SK-N-SH (cell line): ENCODE measurements around the gene SEC14L6. TPM values are rescaled to one million over a fixed set of nuclear protein-coding genes. Genes with fewer than 3 reads are reported as not detected.

Source experiments
- CTCF ChIA-PET: fragments of 300-600, 350-600 bp; formaldehyde crosslinking; extraction: SDS; loops from one replicate; lab custom pipeline; 2021; lab: Yijun Ruan, JAX
- POLR2A ChIA-PET: fragments of 350-600 bp; sonication (Branson Sonifier 250); formaldehyde crosslinking; extraction: SDS; loops from one replicate; lab custom pipeline; 2020; ENCODE audit warnings: antibody characterized with exemption, inconsistent platforms; lab: Yijun Ruan, JAX
- DNase-seq: peaks from one replicate; pipeline ENCODE4 v3.0.0; 2012
- H2AFZ ChIP-seq: fragments of 200-600 bp; sonication (generic); 2 replicates; pipeline ENCODE4 v1.8.1; 2016; ENCODE audit warnings: antibody characterized with exemption, mild to moderate bottlenecking, low read depth
- H3F3A ChIP-seq: fragments of 200-600 bp; sonication (generic); replicated peaks from 2 replicates; pipeline ENCODE3; 2016; ENCODE audit warnings: antibody characterized with exemption, mild to moderate bottlenecking; ENCODE audit not compliant: insufficient read depth
- H3K27ac ChIP-seq, 2 experiments: fragments of 200-500 bp in 1 of 2; fragments of 200-600 bp in 1 of 2; sonication (Bioruptor generic) in 1 of 2; sonication (generic), shearing (Covaris generic) in 1 of 2; 2 replicates each; pipeline versions ENCODE4 v1.5.1 to v1.6.1; 2014 to 2016; ENCODE audit warnings: low read depth in 2 of 2, inconsistent platforms in 1 of 2, low read length in 1 of 2, mild to moderate bottlenecking in 1 of 2, mixed read lengths in 1 of 2
- H3K27me3 ChIP-seq: fragments of 200-600 bp; sonication (generic), shearing (Covaris generic); 2 replicates; pipeline ENCODE4 v1.6.1; 2016; ENCODE audit warnings: mixed run types; ENCODE audit not compliant: insufficient read depth
- H3K36me3 ChIP-seq, 2 experiments: fragments of 200-500 bp in 1 of 2; fragments of 200-600 bp in 1 of 2; sonication (Bioruptor generic) in 1 of 2; sonication (generic) in 1 of 2; replicated peaks in 1 of 2; 2 replicates each; pipeline versions ENCODE3 to v1.5.1; 2014 to 2016; ENCODE audit warnings: low read length in 1 of 2, mild to moderate bottlenecking in 1 of 2; ENCODE audit not compliant: insufficient read depth in 2 of 2, control insufficient read depth in 1 of 2
- H3K4me1 ChIP-seq, 2 experiments: fragments of 200-500 bp in 1 of 2; fragments of 200-600 bp in 1 of 2; sonication (Bioruptor generic) in 1 of 2; sonication (generic), shearing (Covaris generic) in 1 of 2; 2 replicates each; pipeline versions ENCODE4 v1.5.1 to v1.6.1; 2014 to 2016; ENCODE audit warnings: low read depth in 1 of 2, low read length in 1 of 2, mixed run types in 1 of 2; ENCODE audit not compliant: insufficient read depth in 2 of 2, control insufficient read depth in 1 of 2
- H3K4me2 ChIP-seq: fragments of 200-600 bp; sonication (generic), shearing (Covaris generic); 2 replicates; pipeline ENCODE4 v1.6.1; 2017; ENCODE audit warnings: mixed run types
- H3K4me3 ChIP-seq, 2 experiments: fragments of 200-500 bp in 1 of 2; fragments of 200-600 bp in 1 of 2; sonication (Bioruptor generic) in 1 of 2; sonication (generic), shearing (Covaris generic) in 1 of 2; 2 replicates each; pipeline versions ENCODE4 v1.5.1 to v1.8.1; 2014 to 2016; ENCODE audit warnings: low read depth in 2 of 2, inconsistent platforms in 1 of 2, low read length in 1 of 2, mild to moderate bottlenecking in 1 of 2, mixed read lengths in 1 of 2, moderate library complexity in 1 of 2
- H3K79me2 ChIP-seq: fragments of 200-600 bp; sonication (generic); 2 replicates; pipeline ENCODE4 v1.8.1; 2017; ENCODE audit warnings: mild to moderate bottlenecking; ENCODE audit not compliant: insufficient read depth
- H3K9ac ChIP-seq: fragments of 200-600 bp; sonication (generic); 2 replicates; pipeline ENCODE4 v1.6.1; 2017; ENCODE audit warnings: mixed run types
- H3K9me2 ChIP-seq: fragments of 200-600 bp; sonication (generic); 2 replicates; pipeline ENCODE4 v1.6.1; 2017; ENCODE audit warnings: mixed run types
- H3K9me3 ChIP-seq: fragments of 200-600 bp; sonication (generic); 2 replicates; pipeline ENCODE4 v1.6.1; 2017; ENCODE audit warnings: mixed run types, mild to moderate bottlenecking, moderate library complexity
- H4K20me1 ChIP-seq: fragments of 200-600 bp; sonication (generic); 2 replicates; pipeline ENCODE4 v1.6.1; 2017; ENCODE audit warnings: mild to moderate bottlenecking, mixed run types; ENCODE audit not compliant: insufficient read depth
- CHD2 ChIP-seq: fragments of 150-350 bp; IDR thresholded peaks from 2 replicates; pipeline ENCODE4 v1.6.1; 2018; ENCODE audit warnings: low read length; ENCODE audit not compliant: partially characterized antibody
- EP300 ChIP-seq, 2 experiments: IDR thresholded peaks; 2 replicates each; pipeline versions ENCODE4 v1.4.0 to v1.6.1; 2012; ENCODE audit warnings: borderline replicate concordance in 1 of 2, low read depth in 1 of 2, low read length in 1 of 2
- EZH2phosphoT487 ChIP-seq: fragments of 200-600 bp; sonication (generic); IDR thresholded peaks from 2 replicates; pipeline ENCODE4 v1.6.1; 2017; ENCODE audit warnings: low read depth, mixed run types, mild to moderate bottlenecking, antibody characterized with exemption, moderate library complexity, borderline replicate concordance
- FOXM1 ChIP-seq: IDR thresholded peaks from 2 replicates; pipeline ENCODE4 v1.4.0; 2012; ENCODE audit warnings: low read depth, mild to moderate bottlenecking
- GABPA ChIP-seq: IDR thresholded peaks from 2 replicates; pipeline ENCODE4 v1.4.0; 2012; ENCODE audit warnings: low read depth, mild to moderate bottlenecking
- IRF3 ChIP-seq: fragments of 150-350 bp; IDR thresholded peaks from 2 replicates; pipeline ENCODE4 v1.6.1; 2016; ENCODE audit warnings: mild to moderate bottlenecking, low read depth, low read length
- REST ChIP-seq: IDR thresholded peaks from 2 replicates; pipeline ENCODE4 v1.6.1; 2012; ENCODE audit warnings: mild to moderate bottlenecking, low read depth, low read length, moderate library complexity
- SIN3A ChIP-seq: IDR thresholded peaks from 2 replicates; pipeline ENCODE4 v1.6.1; 2012; ENCODE audit warnings: low read depth, mild to moderate bottlenecking, low read length, moderate library complexity, borderline replicate concordance
- SMC3 ChIP-seq: IDR thresholded peaks from 2 replicates; pipeline ENCODE4 v1.6.1; 2012; ENCODE audit warnings: low read depth, low read length, improper control_type of control experiment
- TEAD4 ChIP-seq: IDR thresholded peaks from 2 replicates; pipeline ENCODE4 v1.4.0; 2012; ENCODE audit warnings: mild to moderate bottlenecking, borderline replicate concordance; ENCODE audit not compliant: insufficient read depth
- WGBS: methylation state at CpG from one replicate; pipeline ENCODE4 v1.1.6; 2017; ENCODE audit warnings: low lambda C conversion rate; 5-methylcytosine and 5-hydroxymethylcytosine counted together
- polyA plus RNA-seq, 3 experiments: library from polyadenylated mRNA; depleted of rRNA; stranded (reverse); fragments of >200 nt; gene quantifications; 2 replicates each; pipeline ENCODE4 v1.2.3, GENCODE V29; 2012
- TF ChIP-seq, protein P1 (sequence below): IDR thresholded peaks from 2 replicates; pipeline ENCODE4 v1.4.0; 2012; ENCODE audit warnings: low read depth, borderline replicate concordance
- TF ChIP-seq, protein P2 (sequence below): fragments of 200-600 bp; sonication (generic); IDR thresholded peaks from 2 replicates; pipeline ENCODE4 v1.6.1; 2017; ENCODE audit warnings: antibody characterized with exemption, mild to moderate bottlenecking, moderate library complexity

Gene SEC14L6
- polyA plus RNA-seq, 1 of the 3 experiments (the other 2 are of a cell fraction): not detected

- WGBS: 74% methylated on average over 4 of the region's 4 CpGs
- POLR2A ChIA-PET: no interaction called here
- H3K27ac ChIP-seq: no peak overlapping the region
Measured at GRCh38 chr22:30535182-30535581, 11.4 kb downstream of the SEC14L6 start.

More at GRCh38 chr22:30535182-30535581, 11.4 kb downstream of the SEC14L6 start:
- no peaks in the 10 kb centered on the region for H4K20me1 ChIP-seq
- CTCF ChIA-PET: no interaction called here
- DNase-seq: no peak
- H3K4me2 ChIP-seq: no peak overlapping the region
- no peak overlapping the region for H3K4me3 ChIP-seq
- no peaks in the 10 kb centered on the region for H3K27me3 ChIP-seq
- H3K79me2 ChIP-seq: no peaks in the 10 kb centered on the region
- no peak overlapping the region for H2AFZ ChIP-seq
- no peak for TF ChIP-seq CHD2
- TF ChIP-seq, protein P1, sequence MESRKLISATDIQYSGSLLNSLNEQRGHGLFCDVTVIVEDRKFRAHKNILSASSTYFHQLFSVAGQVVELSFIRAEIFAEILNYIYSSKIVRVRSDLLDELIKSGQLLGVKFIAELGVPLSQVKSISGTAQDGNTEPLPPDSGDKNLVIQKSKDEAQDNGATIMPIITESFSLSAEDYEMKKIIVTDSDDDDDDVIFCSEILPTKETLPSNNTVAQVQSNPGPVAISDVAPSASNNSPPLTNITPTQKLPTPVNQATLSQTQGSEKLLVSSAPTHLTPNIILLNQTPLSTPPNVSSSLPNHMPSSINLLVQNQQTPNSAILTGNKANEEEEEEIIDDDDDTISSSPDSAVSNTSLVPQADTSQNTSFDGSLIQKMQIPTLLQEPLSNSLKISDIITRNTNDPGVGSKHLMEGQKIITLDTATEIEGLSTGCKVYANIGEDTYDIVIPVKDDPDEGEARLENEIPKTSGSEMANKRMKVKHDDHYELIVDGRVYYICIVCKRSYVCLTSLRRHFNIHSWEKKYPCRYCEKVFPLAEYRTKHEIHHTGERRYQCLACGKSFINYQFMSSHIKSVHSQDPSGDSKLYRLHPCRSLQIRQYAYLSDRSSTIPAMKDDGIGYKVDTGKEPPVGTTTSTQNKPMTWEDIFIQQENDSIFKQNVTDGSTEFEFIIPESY: no peak
- TF ChIP-seq REST: no peak
- TF ChIP-seq EZH2phosphoT487: no peak
- no peak for TF ChIP-seq SMC3
- no peak for TF ChIP-seq EP300 (IDR thresholded peaks at IDR 0.05; ENCODE audit: borderline replicate concordance in 1 of 2, low read depth in 1 of 2, low read length in 1 of 2)
- TF ChIP-seq SIN3A: no peak
- TF ChIP-seq GABPA: no peak
- TF ChIP-seq TEAD4: no peak
- no peak for TF ChIP-seq IRF3
- TF ChIP-seq FOXM1: no peak
- TF ChIP-seq, protein P2, sequence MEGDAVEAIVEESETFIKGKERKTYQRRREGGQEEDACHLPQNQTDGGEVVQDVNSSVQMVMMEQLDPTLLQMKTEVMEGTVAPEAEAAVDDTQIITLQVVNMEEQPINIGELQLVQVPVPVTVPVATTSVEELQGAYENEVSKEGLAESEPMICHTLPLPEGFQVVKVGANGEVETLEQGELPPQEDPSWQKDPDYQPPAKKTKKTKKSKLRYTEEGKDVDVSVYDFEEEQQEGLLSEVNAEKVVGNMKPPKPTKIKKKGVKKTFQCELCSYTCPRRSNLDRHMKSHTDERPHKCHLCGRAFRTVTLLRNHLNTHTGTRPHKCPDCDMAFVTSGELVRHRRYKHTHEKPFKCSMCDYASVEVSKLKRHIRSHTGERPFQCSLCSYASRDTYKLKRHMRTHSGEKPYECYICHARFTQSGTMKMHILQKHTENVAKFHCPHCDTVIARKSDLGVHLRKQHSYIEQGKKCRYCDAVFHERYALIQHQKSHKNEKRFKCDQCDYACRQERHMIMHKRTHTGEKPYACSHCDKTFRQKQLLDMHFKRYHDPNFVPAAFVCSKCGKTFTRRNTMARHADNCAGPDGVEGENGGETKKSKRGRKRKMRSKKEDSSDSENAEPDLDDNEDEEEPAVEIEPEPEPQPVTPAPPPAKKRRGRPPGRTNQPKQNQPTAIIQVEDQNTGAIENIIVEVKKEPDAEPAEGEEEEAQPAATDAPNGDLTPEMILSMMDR: no peak
- H3K9ac ChIP-seq: no peak overlapping the region
- no peaks in the 10 kb centered on the region for H3F3A ChIP-seq
- no peaks in the 10 kb centered on the region for H3K4me1 ChIP-seq
- H3K36me3 ChIP-seq: no peaks in the 10 kb centered on the region
- no peaks in the 10 kb centered on the region for H3K9me3 ChIP-seq
- no peaks in the 10 kb centered on the region for H3K9me2 ChIP-seq
